ENCODE data around the gene LOXHD1. TPM values are rescaled to one million over a fixed set of nuclear protein-coding genes. Genes with fewer than 3 reads are reported as not detected.

LOXHD1 gene
- under 1 TPM; 0.06 to 0.26 TPM for total RNA-seq

DNA sequence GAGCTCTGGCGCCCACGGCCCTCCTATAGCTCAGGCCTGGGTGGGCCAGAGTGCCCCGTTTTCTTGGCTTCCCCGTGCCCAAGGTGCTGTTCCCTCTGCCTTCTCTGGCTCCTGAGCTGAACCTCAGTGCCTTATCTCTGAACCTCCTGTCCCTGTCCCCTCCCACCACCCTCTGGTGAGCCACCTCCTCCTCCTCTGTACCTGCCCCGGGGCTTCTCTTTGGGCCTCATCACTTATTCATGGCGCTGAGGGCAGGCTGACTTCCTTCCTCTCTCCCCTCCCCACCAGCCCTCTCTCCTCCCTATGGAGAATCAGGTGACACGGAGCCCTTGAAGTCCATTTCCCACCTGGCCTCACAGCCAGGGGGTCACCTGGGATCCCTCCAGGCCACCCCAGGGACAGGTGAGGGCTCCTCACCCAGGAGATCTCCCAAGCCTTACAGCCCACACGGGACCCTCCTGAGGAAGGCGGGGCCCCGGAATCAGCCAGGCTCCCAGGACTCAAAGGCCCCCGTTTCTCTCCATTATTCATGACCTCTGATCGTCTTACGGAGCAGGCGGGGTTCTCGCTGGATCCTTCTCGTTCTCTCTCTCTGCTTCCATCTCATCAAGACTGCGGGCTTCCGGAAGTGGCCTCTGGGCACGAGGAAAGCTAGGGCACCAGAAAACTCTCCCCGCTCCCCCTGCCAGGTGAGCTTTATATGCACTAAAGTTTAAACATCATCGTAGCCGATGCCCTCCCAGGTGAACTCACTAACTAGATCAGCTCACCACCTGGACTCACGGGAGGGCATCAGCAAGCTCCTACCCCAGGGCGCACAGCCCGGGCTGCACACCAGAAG, at the start of gene LOXHD1:
Gene LOXHD1 (minus strand): TSS at position 106 of the 841 bp plus-strand sequence. CDS start 187 bp downstream, outside the sequence.
- CTCF ChIA-PET: interaction anchor here (0.6 to 6.9 kb wide), 61 partner anchors 8 to 560 kb away, joined by 3 to 96 read pairs (median 4); a partner anchor contains a TSS
- Mint-ChIP-seq H3K4me3 (no peak within 1 kb of the TSS), H3K27ac (no peak within 1 kb of the TSS), H3K27me3 (peaks cover 5% of the 10 kb centered on the region), H3K4me1 (no peaks in the 10 kb centered on the region), H3K9me3 (ENCODE audit: low read depth) (no peaks in the 10 kb centered on the region), H3K36me3 (no peaks in the 10 kb centered on the region)
- ATAC-seq: no peak
- DNase-seq: no peak

DNA sequence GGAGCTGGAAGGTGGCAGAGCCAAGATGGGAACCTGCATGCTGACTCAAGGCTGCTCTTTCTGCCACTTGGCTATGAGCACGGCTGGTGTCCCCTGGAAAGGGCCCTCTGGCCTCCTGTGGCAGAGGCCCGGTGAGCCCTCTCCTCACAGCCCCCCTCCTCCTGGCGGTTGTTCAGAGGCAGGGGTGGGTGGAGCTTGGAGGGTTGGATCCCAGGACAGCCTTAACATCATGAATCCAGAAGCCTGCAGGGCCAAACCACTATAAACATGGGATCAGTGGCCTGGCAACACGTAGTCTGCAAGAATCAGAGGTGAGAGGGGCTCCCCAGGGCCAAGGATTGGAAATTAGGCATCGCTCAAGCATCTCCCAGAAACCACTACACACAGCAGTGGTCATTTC, 48.5 kb upstream of the LOXHD1 start:
- Mint-ChIP-seq H3K27ac (no peak overlapping the region), H3K4me1 (no peaks in the 10 kb centered on the region), H3K4me3 (no peak overlapping the region), H3K9me3 (ENCODE audit: low read depth) (no peaks in the 10 kb centered on the region), H3K36me3 (no peaks in the 10 kb centered on the region), H3K27me3 (peaks cover 4% of the 10 kb centered on the region)
- CTCF ChIA-PET: no interaction called here
- DNase-seq (no peak), ATAC-seq (no peak)

- no peak for DNase-seq
- Mint-ChIP-seq H3K36me3 (no peaks in the 10 kb centered on the region), H3K9me3 (ENCODE audit: low read depth) (no peaks in the 10 kb centered on the region), H3K4me3 (no peak overlapping the region), H3K4me1 (no peaks in the 10 kb centered on the region), H3K27me3 (peaks cover 4% of the 10 kb centered on the region), H3K27ac (no peak overlapping the region)
- CTCF ChIA-PET: no interaction called here
- no peak for ATAC-seq
Measured at GRCh38 chr18:46704816-46705215, 47.8 kb upstream of the LOXHD1 start.

DNA sequence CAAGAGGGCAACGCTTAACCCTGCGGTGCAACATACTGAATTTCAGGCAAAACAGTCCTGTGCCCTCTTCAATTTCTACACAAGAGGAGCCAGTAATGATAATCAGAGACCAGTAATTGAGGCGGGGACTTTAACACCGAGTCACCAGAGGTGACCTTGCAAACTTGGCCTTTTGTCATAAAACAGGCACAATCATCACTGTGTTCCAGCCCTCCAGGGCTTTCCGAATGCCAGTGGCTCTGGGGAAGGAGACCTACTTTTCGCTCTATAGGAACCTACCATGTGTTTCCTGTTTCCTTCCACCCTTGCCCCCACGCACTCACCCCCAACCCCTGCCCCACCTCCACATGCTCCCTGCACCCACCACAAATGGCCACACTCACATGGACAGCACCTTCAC, 47.2 kb upstream of the LOXHD1 start:
- Mint-ChIP-seq H3K4me3 (no peak overlapping the region), H3K4me1 (no peaks in the 10 kb centered on the region), H3K27ac (no peak overlapping the region), H3K9me3 (ENCODE audit: low read depth) (no peaks in the 10 kb centered on the region), H3K36me3 (no peaks in the 10 kb centered on the region), H3K27me3 (peaks cover 4% of the 10 kb centered on the region)
- ATAC-seq (no peak), DNase-seq (no peak)
- CTCF ChIA-PET: no interaction called here

GRCh38 chr18:46702471-46702870, 45.5 kb upstream of the LOXHD1 start:
- Mint-ChIP-seq H3K27ac (no peak overlapping the region), H3K36me3 (peaks cover 1% of the 10 kb centered on the region), H3K4me3 (no peak overlapping the region), H3K27me3 (peaks cover 4% of the 10 kb centered on the region), H3K4me1 (no peaks in the 10 kb centered on the region), H3K9me3 (ENCODE audit: low read depth) (no peaks in the 10 kb centered on the region)
- CTCF ChIA-PET: interaction anchor here (0.7 kb wide), 1 partner anchor 170 kb away, joined by 3 read pairs; no protein-coding TSS in a partner anchor
- ATAC-seq (no peak), DNase-seq (no peak)

- no peak for DNase-seq
- no peaks in the 10 kb centered on the region for H3K9me3 Mint-ChIP-seq (ENCODE audit: low read depth)
- ATAC-seq: no peak
- no peak overlapping the region for H3K27ac Mint-ChIP-seq
- H3K27me3 Mint-ChIP-seq: peaks cover 11% of the 10 kb centered on the region
- H3K4me3 Mint-ChIP-seq: no peak overlapping the region
- H3K4me1 Mint-ChIP-seq: no peaks in the 10 kb centered on the region
- CTCF ChIA-PET: interaction anchor here (0.7 kb wide), 1 partner anchor 27 kb away, joined by 3 read pairs; no protein-coding TSS in a partner anchor
- H3K36me3 Mint-ChIP-seq: peaks cover 1% of the 10 kb centered on the region
Measured at GRCh38 chr18:46700066-46700824, 43.2 kb upstream of the LOXHD1 start.

- ATAC-seq: no peak
- Mint-ChIP-seq H3K4me3 (no peak overlapping the region), H3K27ac (no peak overlapping the region), H3K4me1 (no peaks in the 10 kb centered on the region), H3K36me3 (peaks cover 1% of the 10 kb centered on the region), H3K27me3 (peaks cover 11% of the 10 kb centered on the region), H3K9me3 (ENCODE audit: low read depth) (no peaks in the 10 kb centered on the region)
- no peak for DNase-seq
- CTCF ChIA-PET: no interaction called here
Measured at GRCh38 chr18:46696702-46697101, 39.7 kb upstream of the LOXHD1 start.

- DNase-seq (no peak), ATAC-seq (no peak)
- H3K27me3 Mint-ChIP-seq: peaks cover 11% of the 10 kb centered on the region
- no peak overlapping the region for H3K27ac Mint-ChIP-seq
- CTCF ChIA-PET: no interaction called here
- H3K9me3 Mint-ChIP-seq (ENCODE audit: low read depth): no peaks in the 10 kb centered on the region
- H3K4me3 Mint-ChIP-seq: no peak overlapping the region
- peaks cover 1% of the 10 kb centered on the region for H3K36me3 Mint-ChIP-seq
- no peaks in the 10 kb centered on the region for H3K4me1 Mint-ChIP-seq
Measured at GRCh38 chr18:46696268-46696667, 39.2 kb upstream of the LOXHD1 start.

DNA sequence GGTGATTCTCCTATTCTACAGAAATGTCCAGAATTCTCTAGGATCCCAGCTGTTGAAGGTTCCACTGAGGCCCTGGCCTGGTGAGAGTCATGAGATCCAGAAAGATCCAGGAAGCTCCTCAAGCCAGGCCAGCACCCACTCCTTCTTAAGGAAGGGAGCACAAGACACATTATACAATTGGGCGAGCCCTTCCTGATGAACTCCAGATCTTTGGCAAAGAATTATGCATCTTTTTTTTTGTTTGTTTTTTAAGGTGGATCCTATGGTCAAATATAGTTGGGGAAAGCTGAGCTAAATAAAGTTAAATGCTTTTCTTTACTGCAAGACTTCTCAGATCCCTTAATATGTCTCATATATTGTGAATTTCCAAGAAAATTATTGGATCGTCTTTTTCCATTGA, 37.0 kb upstream of the LOXHD1 start:
- Mint-ChIP-seq H3K4me3 (no peak overlapping the region), H3K9me3 (ENCODE audit: low read depth) (no peaks in the 10 kb centered on the region), H3K4me1 (no peaks in the 10 kb centered on the region), H3K27me3 (peaks cover 11% of the 10 kb centered on the region), H3K36me3 (peaks cover 1% of the 10 kb centered on the region), H3K27ac (no peak overlapping the region)
- no peak for ATAC-seq
- CTCF ChIA-PET: no interaction called here
- no peak for DNase-seq

DNA sequence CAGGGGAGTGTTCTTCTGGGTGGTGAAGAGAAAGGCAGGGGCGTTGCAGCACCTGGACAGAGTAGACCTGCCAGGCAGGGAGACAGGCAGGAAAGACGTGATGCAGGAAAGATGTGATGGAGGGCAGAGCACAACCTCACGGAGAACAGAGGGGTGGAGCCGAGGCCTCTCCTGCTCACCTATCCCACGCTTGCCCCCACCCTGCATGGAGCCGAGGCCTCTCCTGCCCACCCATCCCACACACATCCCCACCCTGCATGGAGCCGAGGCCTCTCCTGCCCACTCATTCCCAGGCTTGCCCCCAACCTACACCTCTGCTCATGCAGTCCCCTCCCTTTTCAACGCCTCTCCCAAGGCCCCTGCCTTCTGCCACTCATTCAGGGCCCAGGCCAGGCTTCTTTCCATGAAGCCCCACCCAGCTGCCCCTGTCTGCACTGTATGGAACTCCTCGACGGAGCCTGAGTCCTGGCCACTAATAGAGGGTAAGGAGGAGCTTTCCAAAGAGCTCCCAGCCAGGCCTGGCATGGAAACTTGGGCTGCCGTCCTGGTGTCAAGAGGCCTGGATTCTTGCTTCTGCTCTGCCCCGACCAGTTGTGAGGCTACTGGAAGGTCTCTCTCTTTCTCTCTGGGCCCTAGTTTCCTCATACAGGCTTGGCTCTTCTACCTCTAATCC, 32.0 kb upstream of the LOXHD1 start:
- H3K27me3 Mint-ChIP-seq: no peaks in the 10 kb centered on the region

DNA sequence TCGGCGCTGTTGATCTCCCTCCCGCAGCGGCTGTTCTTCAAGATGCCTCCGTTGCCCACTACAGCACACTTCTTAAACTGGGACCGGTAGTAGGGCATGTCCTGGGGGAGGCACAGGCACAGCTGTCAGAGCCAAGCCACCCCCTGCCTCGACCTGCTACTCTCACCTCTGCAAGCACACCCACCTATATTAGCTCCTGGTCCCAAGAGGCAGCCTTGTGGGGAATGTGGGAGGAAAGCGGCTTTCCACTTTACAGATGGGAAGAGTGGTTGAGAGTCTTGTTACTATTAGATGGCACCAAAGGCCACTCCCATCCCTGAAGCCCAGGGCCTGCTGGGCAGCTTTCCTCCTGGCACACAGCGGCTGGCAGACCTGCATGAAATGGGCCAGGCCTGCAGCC, 29.2 kb upstream of the LOXHD1 start:
- ATAC-seq: no peak

More for the DNA sequence above, 32.0 kb upstream of the LOXHD1 start:
- no peak for DNase-seq
- H3K36me3 Mint-ChIP-seq: no peaks in the 10 kb centered on the region
- H3K27ac Mint-ChIP-seq: no peak overlapping the region
- H3K4me1 Mint-ChIP-seq: no peaks in the 10 kb centered on the region
- H3K9me3 Mint-ChIP-seq (ENCODE audit: low read depth): no peaks in the 10 kb centered on the region
- CTCF ChIA-PET: no interaction called here
- ATAC-seq: no peak
- H3K4me3 Mint-ChIP-seq: no peak overlapping the region

DNA sequence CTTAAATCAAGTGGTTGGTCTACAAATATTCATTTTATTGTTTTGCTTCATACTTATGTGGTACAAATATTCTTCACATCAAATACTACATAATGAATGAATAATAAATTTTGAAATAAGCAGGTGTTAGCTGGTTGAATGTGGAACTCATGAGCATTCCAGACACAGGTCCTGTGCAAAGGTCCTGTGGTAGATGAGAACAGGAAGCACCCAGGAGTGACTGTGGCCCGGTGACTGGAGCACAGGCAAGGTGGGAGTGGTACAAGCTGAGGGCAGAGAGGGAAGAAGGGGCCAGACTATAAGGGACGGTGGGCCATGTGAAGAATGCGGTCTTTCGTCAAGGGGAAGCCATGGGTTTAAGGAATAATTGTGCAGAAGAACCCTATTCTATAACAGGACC, 26.2 kb upstream of the LOXHD1 start:
- H3K27me3 Mint-ChIP-seq: no peaks in the 10 kb centered on the region
- no peak overlapping the region for H3K27ac Mint-ChIP-seq
- H3K4me1 Mint-ChIP-seq: no peaks in the 10 kb centered on the region
- CTCF ChIA-PET: no interaction called here
- H3K36me3 Mint-ChIP-seq: no peaks in the 10 kb centered on the region
- H3K9me3 Mint-ChIP-seq (ENCODE audit: low read depth): no peaks in the 10 kb centered on the region
- ATAC-seq (no peak), DNase-seq (no peak)
- no peak overlapping the region for H3K4me3 Mint-ChIP-seq

More for the DNA sequence above, 29.2 kb upstream of the LOXHD1 start:
- CTCF ChIA-PET: no interaction called here
- Mint-ChIP-seq H3K9me3 (ENCODE audit: low read depth) (no peaks in the 10 kb centered on the region), H3K27ac (no peak overlapping the region), H3K4me3 (no peak overlapping the region), H3K36me3 (no peaks in the 10 kb centered on the region), H3K4me1 (no peaks in the 10 kb centered on the region), H3K27me3 (no peaks in the 10 kb centered on the region)
- DNase-seq: no peak
